K562 (cell line): ENCODE measurements around the gene PPP3CA. TPM values are rescaled to one million over a fixed set of nuclear protein-coding genes. Genes with fewer than 3 reads are reported as not detected.

Source experiments
- ETV5 ChIP-seq: sonication (generic); formaldehyde crosslinking; IDR thresholded peaks from 2 replicates; pipeline ENCODE4 v1.4.0; 2020; ENCODE audit warnings: low read depth, mild to moderate bottlenecking, missing genetic modification reagents
- FOXK2 ChIP-seq, 2 experiments: fragments of 450-650 bp; IDR thresholded peaks in 1 of 2; conservative IDR thresholded peaks in 1 of 2; 2 replicates each; pipeline ENCODE4 v1.6.1; 2016; ENCODE audit warnings: low read depth in 2 of 2, mild to moderate bottlenecking in 1 of 2
- MIER1 ChIP-seq: fragments of 450-650 bp; IDR thresholded peaks from 2 replicates; pipeline ENCODE4 v1.6.1; 2016; ENCODE audit warnings: antibody characterized with exemption, mild to moderate bottlenecking, low read depth
- PTRF ChIP-seq: fragments of 450-650 bp; IDR thresholded peaks from 2 replicates; pipeline ENCODE4 v1.6.1; 2016; ENCODE audit warnings: mild to moderate bottlenecking, missing genetic modification characterization, missing compliant biosample characterization
- RUNX1 ChIP-seq: sonication (generic); IDR thresholded peaks from 2 replicates; pipeline ENCODE4 v1.6.1; 2016; ENCODE audit warnings: antibody characterized with exemption, low read depth
- YY1 ChIP-seq, 3 experiments: IDR thresholded peaks; 2 replicates each; pipeline ENCODE4 v1.6.1; 2011; ENCODE audit warnings: low read length in 2 of 3, mild to moderate bottlenecking in 2 of 3, moderate library complexity in 2 of 3, borderline replicate concordance in 1 of 3, control low read depth in 1 of 3, low read depth in 1 of 3; ENCODE audit not compliant: insufficient read depth in 3 of 3, insufficient replicate concordance in 2 of 3, control insufficient read depth in 1 of 3, insufficient read length in 1 of 3; ENCODE audit errors: extremely low read depth in 1 of 3
- ZNF143 ChIP-seq: sonication (generic); formaldehyde crosslinking; IDR thresholded peaks from 2 replicates; pipeline ENCODE4 v1.9.0; 2022; ENCODE audit warnings: mild to moderate bottlenecking, missing genetic modification reagents
- ZNF551 ChIP-seq: fragments of 250-450 bp; sonication (Bioruptor Pico); IDR thresholded peaks from 2 replicates; pipeline ENCODE4 v1.5.0; 2021; ENCODE audit warnings: mild to moderate bottlenecking, moderate library complexity
- ZNF586 ChIP-seq: fragments of 450-650 bp; formaldehyde crosslinking; conservative IDR thresholded peaks from 2 replicates; pipeline ENCODE4 v1.4.0; 2020; ENCODE audit warnings: mild to moderate bottlenecking, moderate library complexity
- ZNF644 ChIP-seq: fragments of 200-800 bp; sonication (Bioruptor generic); IDR thresholded peaks from 2 replicates; pipeline ENCODE4 v1.6.1; 2016; ENCODE audit warnings: low read depth, missing genetic modification characterization, missing compliant biosample characterization
- ZZZ3 ChIP-seq: fragments of 450-650 bp; IDR thresholded peaks from 2 replicates; pipeline ENCODE4 v1.6.1; 2016; ENCODE audit warnings: antibody characterized with exemption, mild to moderate bottlenecking, moderate library complexity
- polyA plus RNA-seq, 8 experiments: library from polyadenylated mRNA; depleted of rRNA in 4 of 8; stranded (reverse) in 5 of 8; unstranded in 3 of 8; fragments of >200 nt; fragmentation: Nextera tagmentation in 2 of 8; fragmentation: Illumina TruSeq in 1 of 8; extraction: Ambion mirVana in 2 of 8; extraction: Trizol in 1 of 8; gene quantifications; 2 replicates each; pipeline versions ENCODE4 v1.2.1 to v1.2.3, GENCODE V29; 2011 to 2014; ENCODE audit warnings: inconsistent platforms in 1 of 8, missing spikeins in 1 of 8
- total RNA-seq, 7 experiments: library from RNA; depleted of rRNA in 6 of 7; stranded (reverse); fragments of >200 nt in 6 of 7; fragmentation: Illumina TruSeq in 2 of 7; extraction: Trizol in 2 of 7; gene quantifications; 2 replicates each; pipeline versions ENCODE4 v1.2.1 to v1.2.3, GENCODE V29; 2011 to 2021; ENCODE audit warnings: low replicate concordance in 1 of 7
- TF ChIP-seq, protein P1 (sequence below): sonication (generic); formaldehyde crosslinking; IDR thresholded peaks from 2 replicates; pipeline ENCODE4 v1.5.0; 2020; ENCODE audit warnings: missing genetic modification reagents
- TF ChIP-seq, protein P2 (sequence below): sonication (generic); formaldehyde crosslinking; IDR thresholded peaks from 2 replicates; pipeline ENCODE4 v1.8.0; 2022; ENCODE audit warnings: mild to moderate bottlenecking, missing genetic modification reagents

The PPP3CA gene
- total and polyA plus RNA-seq, 9 of the 15 experiments (the other 6 are each of a cell fraction or from before 2014, with no cell fraction given) = 0.94 to 3.2 (median 1.6) TPM

DNA sequence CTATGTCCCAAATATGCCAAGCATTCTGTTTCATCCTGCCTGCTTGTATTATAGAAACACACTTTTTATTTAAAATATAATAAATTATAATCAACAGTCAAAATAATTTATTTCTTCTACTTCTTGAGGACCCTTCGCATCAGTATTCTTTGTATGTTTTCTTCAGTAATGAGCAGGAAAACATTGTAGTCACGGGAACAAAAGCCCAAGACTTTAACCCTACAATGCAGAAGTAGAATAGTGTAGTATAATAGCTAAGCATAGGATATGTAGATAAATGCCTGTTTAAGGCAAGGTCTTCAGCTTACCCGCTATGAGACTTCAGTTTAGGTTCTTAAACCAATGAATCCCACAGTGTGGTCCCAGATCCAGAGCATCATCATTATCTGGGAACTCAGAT is 156.6 kb downstream of the PPP3CA start (continued):
- TF ChIP-seq, protein P1, sequence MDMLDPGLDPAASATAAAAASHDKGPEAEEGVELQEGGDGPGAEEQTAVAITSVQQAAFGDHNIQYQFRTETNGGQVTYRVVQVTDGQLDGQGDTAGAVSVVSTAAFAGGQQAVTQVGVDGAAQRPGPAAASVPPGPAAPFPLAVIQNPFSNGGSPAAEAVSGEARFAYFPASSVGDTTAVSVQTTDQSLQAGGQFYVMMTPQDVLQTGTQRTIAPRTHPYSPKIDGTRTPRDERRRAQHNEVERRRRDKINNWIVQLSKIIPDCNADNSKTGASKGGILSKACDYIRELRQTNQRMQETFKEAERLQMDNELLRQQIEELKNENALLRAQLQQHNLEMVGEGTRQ (CRISPR knock-in tag) = no peak
- TF ChIP-seq, protein P2, sequence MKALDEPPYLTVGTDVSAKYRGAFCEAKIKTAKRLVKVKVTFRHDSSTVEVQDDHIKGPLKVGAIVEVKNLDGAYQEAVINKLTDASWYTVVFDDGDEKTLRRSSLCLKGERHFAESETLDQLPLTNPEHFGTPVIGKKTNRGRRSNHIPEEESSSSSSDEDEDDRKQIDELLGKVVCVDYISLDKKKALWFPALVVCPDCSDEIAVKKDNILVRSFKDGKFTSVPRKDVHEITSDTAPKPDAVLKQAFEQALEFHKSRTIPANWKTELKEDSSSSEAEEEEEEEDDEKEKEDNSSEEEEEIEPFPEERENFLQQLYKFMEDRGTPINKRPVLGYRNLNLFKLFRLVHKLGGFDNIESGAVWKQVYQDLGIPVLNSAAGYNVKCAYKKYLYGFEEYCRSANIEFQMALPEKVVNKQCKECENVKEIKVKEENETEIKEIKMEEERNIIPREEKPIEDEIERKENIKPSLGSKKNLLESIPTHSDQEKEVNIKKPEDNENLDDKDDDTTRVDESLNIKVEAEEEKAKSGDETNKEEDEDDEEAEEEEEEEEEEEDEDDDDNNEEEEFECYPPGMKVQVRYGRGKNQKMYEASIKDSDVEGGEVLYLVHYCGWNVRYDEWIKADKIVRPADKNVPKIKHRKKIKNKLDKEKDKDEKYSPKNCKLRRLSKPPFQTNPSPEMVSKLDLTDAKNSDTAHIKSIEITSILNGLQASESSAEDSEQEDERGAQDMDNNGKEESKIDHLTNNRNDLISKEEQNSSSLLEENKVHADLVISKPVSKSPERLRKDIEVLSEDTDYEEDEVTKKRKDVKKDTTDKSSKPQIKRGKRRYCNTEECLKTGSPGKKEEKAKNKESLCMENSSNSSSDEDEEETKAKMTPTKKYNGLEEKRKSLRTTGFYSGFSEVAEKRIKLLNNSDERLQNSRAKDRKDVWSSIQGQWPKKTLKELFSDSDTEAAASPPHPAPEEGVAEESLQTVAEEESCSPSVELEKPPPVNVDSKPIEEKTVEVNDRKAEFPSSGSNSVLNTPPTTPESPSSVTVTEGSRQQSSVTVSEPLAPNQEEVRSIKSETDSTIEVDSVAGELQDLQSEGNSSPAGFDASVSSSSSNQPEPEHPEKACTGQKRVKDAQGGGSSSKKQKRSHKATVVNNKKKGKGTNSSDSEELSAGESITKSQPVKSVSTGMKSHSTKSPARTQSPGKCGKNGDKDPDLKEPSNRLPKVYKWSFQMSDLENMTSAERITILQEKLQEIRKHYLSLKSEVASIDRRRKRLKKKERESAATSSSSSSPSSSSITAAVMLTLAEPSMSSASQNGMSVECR (CRISPR knock-in tag) = no peak
- TF ChIP-seq ZNF644 (tag) (no peak), ZNF551 (CRISPR knock-in tag) (no peak), ZNF586 (CRISPR knock-in tag) (no peak), FOXK2 (conservative IDR thresholded peaks at IDR 0.05 in 1 of 2, IDR thresholded peaks at IDR 0.05 in 1 of 2; ENCODE audit: low read depth in 2 of 2) (no peak), ZNF143 (CRISPR knock-in tag) (no peak), PTRF (tag) (no peak), ZZZ3 (no peak), RUNX1 (no peak), YY1 (IDR thresholded peaks at IDR 0.05; ENCODE audit: borderline replicate concordance in 1 of 3, control insufficient read depth in 1 of 3, extremely low read depth in 1 of 3, insufficient read depth in 3 of 3, insufficient read length in 1 of 3, insufficient replicate concordance in 2 of 3, low read depth in 1 of 3, low read length in 2 of 3) (no peak), ETV5 (CRISPR knock-in tag) (no peak), MIER1 (no peak)
